ENCODE measurements around the gene UBE3D. TPM values are rescaled to one million over a fixed set of nuclear protein-coding genes. Genes with fewer than 3 reads are reported as not detected.

UBE3D gene
- total RNA-seq, 2 experiments from 2014 or later: 6.7 to 7.6 TPM

DNA sequence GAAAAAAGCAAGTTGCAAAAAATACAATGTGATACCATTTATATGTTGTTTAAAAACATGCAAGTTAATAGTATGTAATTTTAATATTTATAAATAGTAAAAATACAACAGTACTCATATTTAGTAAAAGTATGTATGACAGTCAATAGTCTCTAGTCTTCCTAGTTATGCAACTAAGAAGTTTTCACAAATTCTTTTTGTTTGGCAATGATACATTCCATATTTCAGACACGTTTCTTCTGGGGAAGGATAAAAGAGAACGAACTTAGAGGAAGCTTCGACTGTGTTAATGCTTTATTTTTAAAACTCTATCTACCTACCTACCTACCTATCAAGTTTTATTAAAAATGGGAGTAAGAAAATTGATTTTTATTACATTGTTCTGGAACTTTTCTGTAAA is 77.7 kb downstream of the UBE3D start:
- H3K27me3 Mint-ChIP-seq: no peaks in the 10 kb centered on the region
- H3K9me3 Mint-ChIP-seq: no peaks in the 10 kb centered on the region
- H3K27ac Mint-ChIP-seq: no peak overlapping the region
- H3K4me3 Mint-ChIP-seq: no peak overlapping the region
- DNase-seq (no peak), ATAC-seq (no peak)
- CTCF ChIA-PET: no interaction called here
- H3K36me3 Mint-ChIP-seq (ENCODE audit: low read depth): no peaks in the 10 kb centered on the region
- TF ChIP-seq, protein P1, sequence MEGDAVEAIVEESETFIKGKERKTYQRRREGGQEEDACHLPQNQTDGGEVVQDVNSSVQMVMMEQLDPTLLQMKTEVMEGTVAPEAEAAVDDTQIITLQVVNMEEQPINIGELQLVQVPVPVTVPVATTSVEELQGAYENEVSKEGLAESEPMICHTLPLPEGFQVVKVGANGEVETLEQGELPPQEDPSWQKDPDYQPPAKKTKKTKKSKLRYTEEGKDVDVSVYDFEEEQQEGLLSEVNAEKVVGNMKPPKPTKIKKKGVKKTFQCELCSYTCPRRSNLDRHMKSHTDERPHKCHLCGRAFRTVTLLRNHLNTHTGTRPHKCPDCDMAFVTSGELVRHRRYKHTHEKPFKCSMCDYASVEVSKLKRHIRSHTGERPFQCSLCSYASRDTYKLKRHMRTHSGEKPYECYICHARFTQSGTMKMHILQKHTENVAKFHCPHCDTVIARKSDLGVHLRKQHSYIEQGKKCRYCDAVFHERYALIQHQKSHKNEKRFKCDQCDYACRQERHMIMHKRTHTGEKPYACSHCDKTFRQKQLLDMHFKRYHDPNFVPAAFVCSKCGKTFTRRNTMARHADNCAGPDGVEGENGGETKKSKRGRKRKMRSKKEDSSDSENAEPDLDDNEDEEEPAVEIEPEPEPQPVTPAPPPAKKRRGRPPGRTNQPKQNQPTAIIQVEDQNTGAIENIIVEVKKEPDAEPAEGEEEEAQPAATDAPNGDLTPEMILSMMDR (IDR thresholded peaks at IDR 0.05): no peak
- no peaks in the 10 kb centered on the region for H3K4me1 Mint-ChIP-seq (ENCODE audit: low read depth)
- POLR2A ChIA-PET: no interaction called here
- intact Hi-C loops (cut with micrococcal nuclease): no loop called here

DNA sequence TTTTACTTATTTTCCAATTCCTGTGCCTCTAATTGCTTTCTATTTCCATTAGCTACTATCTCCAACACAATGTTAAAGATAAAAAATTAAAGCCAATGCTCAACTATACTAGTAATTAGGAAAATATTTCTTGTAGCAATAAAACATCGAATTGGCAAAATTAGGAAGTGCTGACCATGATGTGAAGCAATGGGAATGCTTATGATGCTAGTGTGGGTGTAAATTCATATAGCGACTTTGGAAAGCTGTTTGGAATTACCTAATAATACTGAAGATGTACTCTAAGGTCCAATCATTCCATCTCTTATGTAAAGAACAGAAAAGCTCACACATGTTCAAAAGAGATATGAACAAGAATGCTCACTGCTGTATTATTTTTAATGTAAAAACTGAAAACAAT is 78.2 kb downstream of the UBE3D start:
- intact Hi-C loops (cut with micrococcal nuclease): no loop called here
- H3K4me3 Mint-ChIP-seq: no peak overlapping the region
- ATAC-seq: no peak
- H3K27ac Mint-ChIP-seq: no peak overlapping the region
- H3K9me3 Mint-ChIP-seq: no peaks in the 10 kb centered on the region
- ChIA-PET CTCF (no interaction called here), POLR2A (no interaction called here)
- H3K27me3 Mint-ChIP-seq: no peaks in the 10 kb centered on the region
- DNase-seq: no peak
- TF ChIP-seq, protein P1 (IDR thresholded peaks at IDR 0.05): no peak
- no peaks in the 10 kb centered on the region for H3K4me1 Mint-ChIP-seq (ENCODE audit: low read depth)
- no peaks in the 10 kb centered on the region for H3K36me3 Mint-ChIP-seq (ENCODE audit: low read depth)

DNA sequence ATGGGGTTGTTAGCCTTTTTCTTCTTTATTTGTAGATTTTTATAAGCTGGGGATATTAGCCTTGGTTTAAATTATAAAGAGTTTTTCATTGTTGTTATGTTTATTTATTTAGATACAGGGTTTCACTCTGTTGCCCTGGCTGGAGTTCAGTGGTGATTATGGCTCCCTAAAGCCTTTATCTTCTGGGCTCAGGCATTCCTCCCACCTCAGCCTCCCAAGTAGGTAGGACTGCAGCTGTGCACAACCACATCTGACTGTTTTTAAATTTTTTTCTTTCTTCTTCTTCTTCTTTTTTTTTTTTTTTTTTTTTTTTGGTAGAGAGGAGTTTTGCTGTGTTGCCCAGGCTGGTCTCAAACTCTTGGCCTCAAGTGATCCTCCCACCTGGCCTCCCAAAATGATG is 80.9 kb downstream of the UBE3D start:
- ATAC-seq (no peak), DNase-seq (no peak)
- TF ChIP-seq, protein P1 (IDR thresholded peaks at IDR 0.05): no peak
- no peaks in the 10 kb centered on the region for H3K9me3 Mint-ChIP-seq
- peaks cover 2% of the 10 kb centered on the region for H3K36me3 Mint-ChIP-seq (ENCODE audit: low read depth)
- H3K4me1 Mint-ChIP-seq (ENCODE audit: low read depth): no peaks in the 10 kb centered on the region
- intact Hi-C loops (cut with micrococcal nuclease): no loop called here
- ChIA-PET POLR2A (no interaction called here), CTCF (no interaction called here)
- H3K4me3 Mint-ChIP-seq: no peak overlapping the region
- H3K27me3 Mint-ChIP-seq: no peaks in the 10 kb centered on the region
- H3K27ac Mint-ChIP-seq: no peak overlapping the region

DNA sequence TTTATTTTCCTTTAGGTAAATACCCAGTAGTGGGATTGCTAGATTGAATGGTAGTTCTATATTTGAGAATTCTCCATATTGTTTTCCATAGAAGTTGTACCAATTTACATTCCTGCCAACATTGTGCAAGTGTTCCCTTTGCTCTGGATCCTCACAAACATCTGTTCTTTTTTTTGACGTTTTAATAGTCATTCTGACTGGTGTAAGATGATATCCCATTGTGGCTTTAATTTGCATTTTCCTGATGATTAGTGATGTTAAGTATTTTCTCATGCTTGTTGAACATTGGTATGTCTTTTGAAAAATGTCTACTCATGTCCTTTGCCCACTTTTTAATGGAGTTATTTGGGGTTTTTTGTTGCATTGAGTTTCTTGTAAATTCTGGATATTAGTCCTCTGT is 85.6 kb downstream of the UBE3D start:
- Mint-ChIP-seq H3K4me1 (ENCODE audit: low read depth) (no peaks in the 10 kb centered on the region), H3K27me3 (no peaks in the 10 kb centered on the region), H3K9me3 (no peaks in the 10 kb centered on the region), H3K4me3 (no peak overlapping the region), H3K36me3 (ENCODE audit: low read depth) (peaks cover 2% of the 10 kb centered on the region), H3K27ac (no peak overlapping the region)
- no peak for ATAC-seq
- intact Hi-C loops (cut with micrococcal nuclease): no loop called here
- POLR2A ChIA-PET: no interaction called here
- DNase-seq: no peak
- CTCF ChIA-PET: no interaction called here
- TF ChIP-seq, protein P1 (IDR thresholded peaks at IDR 0.05): no peak

DNA sequence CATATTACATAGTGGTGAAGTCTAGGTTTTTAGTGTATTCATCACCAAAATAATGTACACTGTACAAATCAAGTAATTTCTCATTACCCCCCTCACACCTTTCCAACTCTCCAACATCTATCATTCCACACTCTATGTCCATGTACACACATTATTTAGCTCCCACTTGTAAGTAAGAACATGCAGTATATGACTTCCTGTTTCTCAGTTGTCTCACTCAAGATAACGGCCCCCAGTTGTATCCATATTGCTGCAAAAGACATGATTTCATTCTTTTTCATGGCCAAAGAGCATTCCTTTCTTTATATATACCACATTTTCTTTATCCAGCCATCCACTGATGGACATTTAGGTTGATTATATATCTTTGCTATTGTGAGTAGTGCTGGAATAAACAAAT is 86.0 kb downstream of the UBE3D start:
- H3K4me3 Mint-ChIP-seq: no peak overlapping the region

More for the DNA sequence above, 86.0 kb downstream of the UBE3D start:
- DNase-seq: no peak
- Mint-ChIP-seq H3K27me3 (no peaks in the 10 kb centered on the region), H3K27ac (no peak overlapping the region), H3K4me1 (ENCODE audit: low read depth) (no peaks in the 10 kb centered on the region), H3K36me3 (ENCODE audit: low read depth) (peaks cover 2% of the 10 kb centered on the region), H3K9me3 (no peaks in the 10 kb centered on the region)
- no peak for ATAC-seq
- TF ChIP-seq, protein P1 (IDR thresholded peaks at IDR 0.05): no peak
- intact Hi-C loops (cut with micrococcal nuclease): no loop called here
- POLR2A ChIA-PET: no interaction called here
- CTCF ChIA-PET: no interaction called here
